Activated T-cell treated with anti-CD3 and anti-CD28 coated beads for 1 hour (primary cell): Measurements from ENCODE around the gene ITGB5.
A peak's percentile ranks its signal among the peaks of the same experiment; 100 is the strongest.

Source experiments
- DNase-seq: peaks from one replicate; pipeline ENCODE4 v3.0.0-alpha.2; 2020; ENCODE audit warnings: low read depth

ITGB5 gene

DNA sequence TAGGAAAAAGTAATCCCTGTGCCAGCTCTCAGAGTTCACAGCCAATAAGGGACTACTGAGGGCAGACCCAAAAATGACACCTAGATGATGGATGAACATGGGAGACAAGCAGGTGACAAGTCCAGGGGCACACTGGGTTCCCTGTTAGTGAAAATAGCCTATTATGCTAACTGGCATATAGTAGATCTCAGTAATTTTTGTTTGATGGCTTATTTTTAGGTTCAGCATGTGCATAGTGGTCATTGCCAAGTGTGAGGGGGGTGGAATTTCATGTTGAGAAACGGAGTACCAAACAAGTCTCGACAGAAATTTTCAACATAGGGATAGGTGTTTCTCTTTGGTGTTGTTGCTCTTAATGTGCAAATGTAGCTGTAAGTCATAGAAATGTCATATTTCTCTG is 6.4 kb upstream of the ITGB5 start:
- no peak for DNase-seq

DNA sequence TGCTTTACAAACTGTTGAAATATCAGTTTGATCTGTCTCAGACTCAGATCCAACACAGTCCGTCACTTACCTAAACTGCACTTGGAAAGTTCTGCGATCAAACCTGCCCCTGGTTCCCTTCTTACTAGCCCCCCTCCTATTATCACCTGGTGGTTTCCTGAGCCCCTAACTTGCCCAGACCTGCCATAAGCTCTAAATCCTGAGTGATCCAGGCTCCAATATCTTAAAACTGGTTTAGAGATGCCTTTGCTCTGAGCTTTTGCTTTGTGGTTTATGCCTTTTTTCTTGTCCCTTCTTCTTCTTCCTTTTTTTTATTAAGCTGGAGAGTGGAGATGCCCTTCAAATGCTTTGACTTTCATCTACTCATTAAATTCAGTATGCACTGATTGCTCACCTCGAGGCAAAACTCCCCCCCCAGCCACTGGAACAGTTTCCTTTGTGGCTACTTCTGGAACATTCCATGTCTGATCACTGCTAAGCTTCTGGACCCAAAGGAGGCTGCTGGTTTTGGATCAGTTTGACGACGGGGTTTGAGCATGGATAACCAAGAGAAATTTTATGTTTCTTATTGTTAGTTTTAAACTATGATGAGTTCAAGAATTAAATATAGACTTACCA is 3.5 kb upstream of the ITGB5 start:
- no peak for DNase-seq

DNA sequence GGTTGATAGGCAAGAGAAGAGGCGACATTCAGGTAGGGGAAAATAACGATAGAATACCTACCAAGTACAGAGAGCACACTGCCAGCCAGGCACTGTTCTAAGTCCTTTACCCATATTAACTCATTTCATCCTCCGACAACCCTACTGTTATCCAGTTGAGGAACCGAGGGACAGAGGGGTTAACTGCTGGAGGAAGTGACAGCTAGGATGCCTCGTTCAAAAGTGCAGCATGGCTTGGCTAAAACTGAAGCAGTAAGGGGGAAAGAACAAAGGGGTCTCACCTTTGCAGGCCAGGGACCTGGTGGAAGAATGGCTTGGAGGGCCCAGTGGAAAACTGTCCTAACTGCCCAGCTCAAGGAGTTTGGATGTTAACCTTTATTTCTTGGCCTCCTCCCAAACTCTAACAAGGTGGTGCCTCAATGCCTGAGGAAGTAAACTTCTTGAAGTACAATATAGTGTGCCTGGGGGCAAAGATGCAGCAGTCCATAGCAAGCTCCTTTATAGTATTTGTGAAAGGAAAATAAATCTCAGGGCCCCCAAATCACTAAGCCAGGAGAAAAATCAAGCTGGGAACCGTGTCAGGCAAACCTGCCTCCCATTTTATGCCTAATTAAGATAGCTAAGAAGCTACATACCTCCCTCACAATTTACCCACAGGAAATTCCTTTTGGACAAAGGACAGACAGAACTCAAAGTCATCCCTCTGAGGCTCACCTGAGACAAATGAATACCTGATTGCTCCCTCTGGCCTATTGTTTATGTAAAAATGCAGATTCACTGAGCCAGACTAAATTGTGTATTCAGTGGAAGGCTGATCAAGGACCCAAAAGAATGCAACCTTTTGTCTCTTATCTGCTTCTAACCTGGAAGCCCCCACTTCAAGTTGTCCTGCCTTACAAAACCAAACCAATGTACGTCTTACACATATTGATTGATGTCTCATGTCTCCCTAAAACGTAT is 1.6 kb upstream of the ITGB5 start:
- DNase-seq, result no peak

DNA sequence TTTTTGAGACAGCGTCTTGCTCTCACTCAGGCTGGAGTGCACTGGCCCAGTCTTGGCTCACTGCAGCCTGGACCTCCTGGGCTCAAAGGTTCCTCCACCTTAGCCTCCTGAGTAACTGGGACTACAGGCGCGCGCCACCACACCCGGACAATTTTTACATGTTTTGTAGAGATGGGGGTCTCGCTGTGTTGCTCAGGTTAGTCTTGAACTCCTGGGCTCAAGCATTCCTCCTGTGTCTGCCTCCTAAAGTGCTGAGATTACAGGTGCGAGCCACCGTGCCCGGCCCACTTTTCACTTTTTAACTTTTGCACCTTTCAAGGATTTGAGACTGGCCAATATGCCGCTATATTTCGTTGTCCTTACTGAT is 750 bp upstream of the ITGB5 start:
- no peak for DNase-seq

DNA sequence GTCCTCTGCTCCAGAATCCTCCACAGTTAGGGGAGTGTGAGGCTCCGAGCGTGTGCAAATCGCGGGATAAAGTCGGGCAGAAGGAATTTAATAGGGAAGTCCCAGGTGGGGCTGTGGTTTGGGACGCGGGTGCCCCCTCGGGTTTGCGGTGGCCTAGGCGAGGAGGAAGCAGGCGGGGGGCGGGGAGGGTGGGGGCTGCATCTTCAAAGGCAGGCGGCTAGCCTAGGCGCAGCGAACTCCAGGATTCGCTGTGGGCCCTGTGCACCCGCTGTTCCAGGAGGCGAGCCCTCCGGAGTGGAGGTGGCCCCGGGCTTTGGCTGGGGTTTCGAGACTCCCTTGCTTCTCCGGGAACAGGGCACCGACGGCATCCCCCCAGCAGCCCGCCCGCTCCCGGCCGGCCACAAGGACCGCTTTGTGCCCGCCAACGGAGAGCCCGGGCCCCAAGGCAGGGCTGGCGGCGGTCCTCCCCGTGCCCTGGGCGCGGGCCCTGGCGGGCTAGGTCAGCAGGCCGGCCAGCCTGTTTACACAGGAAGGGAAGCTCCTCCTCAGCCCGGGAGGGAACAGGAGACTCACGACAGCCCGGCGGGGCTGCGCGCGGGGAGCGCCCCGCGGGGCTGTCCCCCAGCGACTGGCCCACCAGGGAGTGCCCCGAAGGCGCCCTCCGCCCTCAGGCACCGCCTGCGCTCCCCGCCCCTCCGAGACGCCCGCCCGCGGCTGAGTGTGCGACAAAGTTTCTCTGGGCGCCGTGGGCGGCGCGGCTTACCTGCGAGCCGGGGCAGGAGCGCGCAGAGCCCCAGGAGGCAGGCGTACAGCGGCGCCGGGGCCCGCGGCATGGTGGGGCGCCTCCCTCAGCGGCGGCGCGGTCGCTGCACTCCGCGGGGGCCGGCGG is 753 bp downstream of the ITGB5 start:
- DNase-seq, result peak; percentile 5

DNA sequence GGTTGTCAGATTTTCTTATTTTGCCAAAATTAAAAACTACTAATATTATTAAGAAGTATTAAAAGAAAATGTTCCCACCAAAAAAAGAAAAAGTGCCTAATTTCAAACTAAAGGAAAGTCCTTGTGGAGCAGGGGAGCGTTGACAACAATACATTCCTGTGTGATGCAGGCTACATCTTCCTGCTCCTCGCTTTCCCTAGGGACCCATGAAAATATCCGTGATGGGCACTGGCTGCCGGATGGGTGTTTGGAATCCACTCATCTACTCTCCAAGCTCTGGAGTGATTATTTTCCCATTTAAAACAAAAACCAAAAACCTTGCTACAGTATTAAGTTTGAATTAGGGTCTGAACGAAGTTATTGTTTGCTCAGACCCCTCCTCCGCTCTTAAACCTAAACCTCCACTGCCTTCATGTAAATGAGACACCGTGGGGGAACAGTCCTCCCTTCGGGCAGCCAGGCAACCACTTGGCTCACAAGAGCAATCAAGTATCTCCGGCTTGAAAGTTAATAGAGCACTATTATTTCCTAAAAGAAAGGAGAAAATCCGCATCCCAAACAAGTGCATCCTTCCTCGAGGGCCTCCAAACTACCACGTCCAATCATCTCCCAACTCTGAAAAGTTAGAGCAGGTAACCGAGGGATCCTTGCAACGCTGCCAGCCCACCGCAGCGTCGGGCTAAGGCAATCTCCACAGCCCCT is 1.5 kb downstream of the ITGB5 start:
- no peak for DNase-seq

DNA sequence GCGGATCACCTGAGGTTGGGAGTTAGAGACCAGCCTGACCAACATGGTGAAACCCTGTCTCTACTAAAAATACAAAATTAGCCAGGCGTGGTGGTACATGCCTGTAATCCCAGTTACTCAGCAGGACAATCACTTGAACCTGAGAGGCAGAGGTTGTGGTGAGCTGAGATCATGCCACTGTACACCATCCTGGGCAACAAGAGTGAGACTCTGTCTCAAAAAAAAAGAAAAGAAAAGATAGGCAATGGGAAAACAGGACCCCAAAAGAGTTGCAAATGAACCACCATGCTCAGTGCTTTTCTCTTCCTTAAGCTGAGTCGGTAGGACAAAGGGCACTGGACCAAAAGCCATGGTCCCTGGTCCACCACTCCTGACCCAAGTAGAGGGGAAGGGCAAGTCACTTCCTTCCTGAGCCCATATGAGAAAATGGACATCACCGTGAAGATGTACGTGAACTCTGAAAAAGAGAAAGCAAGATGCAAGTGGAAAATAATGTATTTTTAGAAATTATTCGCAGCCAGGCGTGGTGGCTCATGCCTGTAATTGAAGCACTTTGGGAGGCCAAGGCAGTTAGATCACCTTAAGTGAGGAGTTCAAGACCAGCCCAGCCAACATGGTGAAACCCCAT is 2.6 kb downstream of the ITGB5 start:
- DNase-seq, result no peak

DNA sequence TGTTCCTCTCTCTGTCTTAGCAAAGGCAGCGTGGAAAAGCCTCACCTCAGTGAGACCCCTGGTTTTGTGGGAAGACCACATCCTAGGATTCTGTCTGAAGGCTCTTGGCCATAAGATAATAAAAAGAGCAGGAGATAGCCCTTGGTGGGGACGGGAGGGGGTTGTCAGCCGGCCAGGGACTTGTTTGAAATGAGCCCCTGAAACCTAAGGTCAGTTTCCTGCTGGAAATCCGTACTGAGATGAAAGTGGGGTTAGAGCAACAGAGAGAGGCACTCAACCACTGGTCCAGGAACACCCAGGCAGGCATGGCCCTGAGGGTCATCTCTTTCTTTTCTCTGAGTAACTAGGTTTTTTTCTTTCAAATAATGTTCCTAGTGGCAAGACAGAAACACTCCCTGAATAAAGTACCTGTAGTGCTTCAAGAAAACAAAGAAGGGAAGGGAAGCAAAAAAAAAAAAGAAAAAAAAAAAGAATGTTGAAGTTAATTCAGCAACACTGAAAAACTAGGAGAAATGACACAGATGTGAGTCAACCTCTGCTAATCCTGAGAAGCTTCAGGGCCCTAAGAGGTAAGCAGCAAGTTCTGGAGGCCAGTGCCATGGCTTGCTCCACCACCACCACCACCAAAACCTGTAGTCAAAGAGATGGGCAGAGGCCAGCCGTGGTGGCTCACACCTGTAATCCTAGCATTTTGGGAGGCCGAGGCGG is 3.2 kb downstream of the ITGB5 start:
- no peak for DNase-seq

DNA sequence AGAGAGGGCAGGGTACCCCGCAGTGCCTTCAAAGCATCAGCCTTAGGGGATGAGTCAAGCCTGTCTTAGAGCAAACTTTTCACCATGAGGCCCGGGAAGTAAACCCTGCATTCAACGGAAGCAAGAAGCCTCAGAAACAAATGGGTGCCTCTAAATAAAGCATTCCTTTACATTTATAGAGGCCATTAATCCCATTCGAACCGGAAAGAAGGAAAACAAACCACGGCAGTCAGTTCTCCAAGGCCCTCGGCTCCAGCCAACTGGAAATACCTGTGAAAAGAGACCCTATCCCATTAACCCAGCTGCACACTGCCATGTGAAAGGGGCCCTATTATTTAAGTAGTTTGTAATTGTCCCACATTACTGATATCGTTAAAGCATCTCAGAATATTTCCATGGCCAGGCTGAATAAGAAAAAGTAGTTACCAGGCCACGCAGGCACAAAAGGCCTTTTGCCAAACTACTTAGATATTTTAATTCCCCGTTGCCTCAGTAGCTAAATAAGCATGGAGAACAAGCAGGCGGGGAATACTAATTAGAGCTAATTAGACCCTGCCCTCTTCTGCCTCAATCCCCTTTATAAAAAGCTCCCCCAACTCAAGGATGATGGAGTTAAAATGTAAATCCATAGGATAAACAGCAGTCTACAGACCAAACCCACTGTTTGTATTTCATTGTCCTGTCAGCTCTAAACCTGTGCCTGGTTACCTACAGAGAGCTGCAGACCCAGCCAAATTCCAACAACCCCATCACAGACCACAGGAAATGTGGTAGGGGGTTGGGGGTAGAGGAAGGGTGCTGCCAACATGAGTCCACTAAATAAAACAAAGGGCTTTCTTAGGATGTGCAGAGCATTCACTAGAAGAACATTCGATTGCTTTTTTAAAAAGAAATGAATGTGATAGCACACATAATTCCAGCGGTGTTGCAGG is 4.1 kb downstream of the ITGB5 start:
- no peak for DNase-seq

DNA sequence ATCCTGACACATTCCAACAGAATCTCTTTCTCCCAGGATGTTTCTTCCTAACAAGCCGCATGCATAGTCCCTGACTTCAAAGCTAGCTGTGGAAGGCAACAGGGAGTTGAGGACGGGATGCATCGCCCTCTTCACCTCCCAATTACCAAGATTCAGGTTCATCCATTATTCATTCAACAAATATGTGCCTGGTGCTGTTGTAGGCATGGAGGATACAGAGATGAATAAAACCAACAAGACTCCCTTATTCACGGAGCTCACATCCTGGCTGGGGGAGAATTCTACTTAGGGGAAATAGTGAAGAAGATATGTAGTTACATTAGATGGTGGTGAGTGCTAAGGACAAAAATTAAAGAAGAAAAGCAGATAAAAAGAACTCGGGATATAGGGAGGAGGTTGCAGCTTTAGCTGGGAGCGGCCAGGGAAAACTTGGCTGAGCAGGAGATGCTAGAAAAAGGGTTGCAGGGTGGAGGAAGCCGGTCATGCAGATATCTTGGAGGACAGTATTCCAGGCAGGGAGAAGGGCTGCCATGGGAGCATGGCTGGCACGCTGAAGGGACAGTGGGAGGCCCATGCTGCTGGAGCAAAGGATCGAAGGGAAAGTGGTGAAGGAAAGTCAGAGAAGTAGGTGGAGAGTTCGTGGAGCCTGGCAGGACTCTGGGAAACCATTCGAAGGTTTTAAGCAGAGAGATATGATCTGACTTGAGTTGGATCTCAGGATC is 5.0 kb downstream of the ITGB5 start:
- DNase-seq, result no peak

DNA sequence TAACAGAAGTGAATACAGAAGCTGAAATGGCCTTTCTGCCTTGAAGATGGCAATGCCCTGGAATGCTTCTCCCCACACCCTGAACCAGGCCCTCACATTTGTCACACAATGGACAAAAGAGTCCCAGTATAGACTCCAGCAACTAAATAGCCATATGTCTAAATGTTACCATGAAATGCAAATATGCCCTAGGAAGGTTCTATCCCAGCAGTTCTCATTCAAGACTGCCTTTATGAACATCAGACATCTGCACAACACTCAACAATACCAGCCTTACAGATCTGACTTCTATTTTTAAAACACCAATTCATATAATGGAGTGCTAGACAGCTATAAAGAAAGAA is 7.9 kb downstream of the ITGB5 start:
- no peak for DNase-seq

DNA sequence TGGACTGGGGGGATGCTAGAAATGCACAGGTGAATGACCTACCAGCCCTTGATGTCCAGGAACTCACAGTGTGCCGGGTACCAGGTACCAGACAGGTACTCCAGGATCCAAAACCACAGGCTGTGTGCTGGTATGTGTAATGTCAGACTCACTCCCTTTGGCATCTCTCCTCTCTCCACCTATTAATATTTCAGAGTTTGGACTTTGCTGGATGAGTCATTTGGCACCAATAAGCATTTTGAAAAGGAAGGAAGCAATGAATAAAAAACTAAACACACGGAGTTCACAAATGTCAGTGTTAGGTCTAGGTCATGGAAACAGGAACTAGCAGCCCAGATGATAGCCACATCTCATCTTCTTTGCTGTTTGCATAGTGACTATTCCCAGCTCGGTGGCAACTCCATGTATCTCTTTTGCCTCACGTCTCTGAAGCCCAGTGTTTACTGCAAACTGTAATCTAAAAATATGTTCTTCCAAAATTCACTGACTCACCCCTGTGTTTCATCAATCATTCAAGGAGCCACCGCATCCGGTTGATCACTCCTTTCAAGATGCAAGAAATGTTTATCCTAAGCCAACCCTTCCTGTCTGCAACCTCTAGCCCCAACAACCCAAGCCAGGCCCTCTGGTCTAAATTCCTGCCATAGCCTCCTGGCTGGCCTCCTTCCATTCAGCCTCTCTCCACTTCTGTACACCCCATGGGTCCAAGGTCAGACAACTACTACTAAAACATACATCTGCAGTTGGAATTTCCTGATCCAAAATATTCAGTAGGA is 8.4 kb downstream of the ITGB5 start:
- no peak for DNase-seq

DNA sequence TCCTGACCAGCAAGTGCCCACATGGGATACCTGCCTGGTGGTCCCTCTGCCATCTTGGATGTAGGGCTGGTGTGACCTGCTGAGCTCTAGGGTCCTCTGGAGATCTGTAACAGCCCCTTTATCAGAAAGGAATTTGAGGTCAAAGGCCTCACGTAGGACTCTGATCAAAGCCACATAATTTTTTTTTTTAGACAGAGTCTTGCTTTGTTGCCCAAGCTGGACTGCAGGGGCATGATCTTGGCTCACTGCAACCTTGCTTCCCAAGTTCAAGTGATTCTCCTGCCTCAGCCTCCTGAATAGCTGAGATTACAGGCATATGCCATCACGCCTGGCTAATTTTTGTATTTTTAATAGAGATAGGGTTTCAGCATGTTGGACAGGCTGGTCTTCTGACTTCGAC is 9.5 kb downstream of the ITGB5 start:
- no peak for DNase-seq

DNA sequence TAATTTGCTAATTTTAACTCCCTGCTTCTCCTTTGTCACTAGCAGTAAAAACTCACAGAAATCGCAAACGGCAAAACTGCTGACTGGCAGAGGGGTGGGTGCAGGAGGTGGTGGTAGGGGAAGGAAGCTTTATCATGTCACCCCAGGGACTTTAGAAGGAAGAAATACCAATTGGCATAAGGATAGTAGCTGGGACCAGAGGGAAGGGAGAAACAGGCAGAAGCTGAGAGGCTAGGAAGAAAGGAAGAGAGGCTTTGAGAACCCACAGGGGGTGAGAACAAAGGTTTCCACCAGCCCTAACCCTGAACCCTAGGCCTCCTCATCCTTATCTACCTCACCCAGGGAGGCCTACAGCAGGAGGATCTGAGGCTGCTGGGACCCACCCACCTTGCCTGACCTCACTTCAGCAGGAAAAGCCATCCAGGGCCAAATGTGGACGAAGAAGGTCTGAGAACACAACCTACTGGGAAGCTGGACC is 10.7 kb downstream of the ITGB5 start:
- no peak for DNase-seq

DNA sequence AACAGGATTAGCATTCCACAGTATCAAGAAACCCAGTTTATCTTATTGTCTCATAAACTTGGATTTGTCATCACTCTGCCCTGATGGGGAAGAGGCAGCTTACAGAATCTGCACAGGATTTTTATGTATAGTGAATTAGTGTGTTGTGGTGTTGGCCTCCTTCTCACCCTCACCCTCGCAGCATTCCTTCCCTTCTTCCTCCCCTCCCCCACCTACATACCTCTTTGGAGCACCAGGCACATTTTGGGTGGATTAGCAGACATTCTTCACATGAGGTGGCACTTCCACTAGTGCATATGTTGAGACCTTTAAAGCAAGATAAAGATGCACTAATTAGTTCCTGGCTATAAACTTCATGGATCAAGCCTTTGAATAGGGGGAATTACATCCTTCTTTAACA is 13.9 kb downstream of the ITGB5 start:
- DNase-seq, result no peak

DNA sequence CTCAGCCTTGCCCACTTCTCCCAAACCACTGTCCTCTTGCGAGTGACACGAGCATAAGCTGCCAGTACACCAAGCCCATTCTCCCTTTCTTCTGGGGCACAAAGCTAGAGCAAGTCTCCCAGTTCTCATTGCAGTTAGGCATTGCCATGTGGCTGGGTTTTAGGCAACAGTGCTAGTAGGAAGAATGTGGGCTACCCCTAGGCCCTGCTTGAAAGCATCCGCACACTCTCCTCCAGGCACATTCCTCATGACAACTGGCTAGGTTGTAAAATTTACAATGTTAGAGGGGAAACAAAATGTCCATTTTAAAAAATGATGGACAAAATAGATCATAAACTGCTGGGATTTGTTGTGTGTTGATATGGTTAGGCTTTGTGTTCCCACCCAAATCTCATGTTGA is 19.7 kb downstream of the ITGB5 start:
- no peak for DNase-seq

DNA sequence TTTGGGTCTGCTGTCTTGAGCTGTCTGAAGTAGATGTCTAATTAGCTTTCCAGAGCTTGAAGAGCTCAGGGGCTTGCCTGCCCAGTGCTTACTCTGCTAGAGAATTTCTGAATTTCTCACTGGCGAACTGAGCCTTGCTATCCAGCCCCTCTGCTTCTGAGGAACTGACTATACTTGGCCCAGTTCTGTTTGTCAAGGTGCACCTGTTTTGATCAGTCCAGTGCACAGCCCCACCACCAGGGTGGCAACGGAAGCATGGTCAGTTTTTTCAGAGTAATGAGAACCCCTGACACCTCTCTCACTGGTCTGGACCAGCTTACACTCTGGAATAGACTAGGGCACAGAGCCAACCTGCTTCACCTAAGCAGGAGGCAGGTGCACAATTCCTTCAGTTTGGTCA is 25.2 kb downstream of the ITGB5 start:
- no peak for DNase-seq

DNA sequence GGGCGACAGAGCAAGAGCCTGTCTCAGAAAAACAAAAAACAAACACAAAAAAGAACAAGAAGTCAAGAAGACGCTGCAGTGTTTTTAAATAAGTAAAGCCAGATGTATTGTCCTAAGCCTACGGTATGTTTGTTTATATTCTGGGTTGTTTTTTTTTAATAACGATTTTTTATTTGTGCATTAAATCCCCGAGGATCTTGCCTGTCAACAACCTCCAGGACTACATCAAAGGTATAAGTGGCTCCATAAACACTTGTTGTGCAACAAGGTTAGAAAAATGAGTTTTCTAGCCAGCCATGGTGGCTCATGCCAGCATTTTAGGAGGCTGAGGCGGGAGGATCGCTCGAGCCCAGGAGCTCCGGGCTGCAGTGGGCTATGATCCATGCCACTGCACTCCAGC is 26.1 kb downstream of the ITGB5 start:
- DNase-seq, result no peak
